Measurements from ENCODE around the gene NT5C3A. TPM values are rescaled to one million over a fixed set of nuclear protein-coding genes. Genes with fewer than 3 reads are reported as not detected.
A peak's percentile ranks its signal among the peaks of the same experiment; 100 is the strongest.

NT5C3A gene
- total and polyA plus RNA-seq, 2 of the 13 experiments (the other 11 are each of a cell fraction or from before 2014, with no cell fraction given), result 16.9 to 34.0 TPM

DNA sequence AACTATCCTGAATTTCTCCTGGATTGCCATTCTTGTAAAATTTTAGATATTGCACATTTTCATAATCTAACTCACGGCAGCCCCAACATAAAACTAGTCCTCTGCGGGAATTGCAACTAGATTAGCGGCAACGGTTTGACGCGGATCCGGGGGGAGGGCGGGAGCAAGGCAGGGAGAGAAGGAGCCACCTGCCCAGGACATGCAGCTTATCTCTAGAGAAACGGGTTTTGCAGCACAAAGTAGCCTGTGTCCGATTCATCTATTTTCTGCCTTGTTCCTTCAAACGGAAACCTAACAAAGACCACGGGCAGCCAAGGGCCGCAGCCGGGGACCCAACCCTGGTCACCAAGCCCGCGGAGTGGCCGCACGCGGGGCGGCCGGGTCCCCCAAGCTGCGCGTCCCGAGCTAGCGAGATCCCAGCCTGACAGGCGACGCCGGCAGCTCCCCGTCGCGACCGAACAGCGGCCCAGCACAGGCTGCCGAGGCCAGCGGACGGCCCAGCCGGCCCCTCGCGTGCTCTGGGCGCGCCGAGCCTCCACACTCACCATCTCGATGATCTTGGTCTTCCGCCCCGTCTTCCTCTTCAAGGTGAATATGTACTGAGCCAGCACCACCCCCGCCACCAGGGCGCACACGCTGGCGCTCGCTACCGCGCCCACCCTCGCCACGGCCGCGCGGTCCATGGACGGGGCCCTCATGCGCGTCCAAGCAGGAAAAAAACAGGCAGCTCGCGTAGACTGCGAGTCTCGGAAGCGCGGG, at the start of gene NT5C3A (continued):
- TF ChIP-seq, protein P1, sequence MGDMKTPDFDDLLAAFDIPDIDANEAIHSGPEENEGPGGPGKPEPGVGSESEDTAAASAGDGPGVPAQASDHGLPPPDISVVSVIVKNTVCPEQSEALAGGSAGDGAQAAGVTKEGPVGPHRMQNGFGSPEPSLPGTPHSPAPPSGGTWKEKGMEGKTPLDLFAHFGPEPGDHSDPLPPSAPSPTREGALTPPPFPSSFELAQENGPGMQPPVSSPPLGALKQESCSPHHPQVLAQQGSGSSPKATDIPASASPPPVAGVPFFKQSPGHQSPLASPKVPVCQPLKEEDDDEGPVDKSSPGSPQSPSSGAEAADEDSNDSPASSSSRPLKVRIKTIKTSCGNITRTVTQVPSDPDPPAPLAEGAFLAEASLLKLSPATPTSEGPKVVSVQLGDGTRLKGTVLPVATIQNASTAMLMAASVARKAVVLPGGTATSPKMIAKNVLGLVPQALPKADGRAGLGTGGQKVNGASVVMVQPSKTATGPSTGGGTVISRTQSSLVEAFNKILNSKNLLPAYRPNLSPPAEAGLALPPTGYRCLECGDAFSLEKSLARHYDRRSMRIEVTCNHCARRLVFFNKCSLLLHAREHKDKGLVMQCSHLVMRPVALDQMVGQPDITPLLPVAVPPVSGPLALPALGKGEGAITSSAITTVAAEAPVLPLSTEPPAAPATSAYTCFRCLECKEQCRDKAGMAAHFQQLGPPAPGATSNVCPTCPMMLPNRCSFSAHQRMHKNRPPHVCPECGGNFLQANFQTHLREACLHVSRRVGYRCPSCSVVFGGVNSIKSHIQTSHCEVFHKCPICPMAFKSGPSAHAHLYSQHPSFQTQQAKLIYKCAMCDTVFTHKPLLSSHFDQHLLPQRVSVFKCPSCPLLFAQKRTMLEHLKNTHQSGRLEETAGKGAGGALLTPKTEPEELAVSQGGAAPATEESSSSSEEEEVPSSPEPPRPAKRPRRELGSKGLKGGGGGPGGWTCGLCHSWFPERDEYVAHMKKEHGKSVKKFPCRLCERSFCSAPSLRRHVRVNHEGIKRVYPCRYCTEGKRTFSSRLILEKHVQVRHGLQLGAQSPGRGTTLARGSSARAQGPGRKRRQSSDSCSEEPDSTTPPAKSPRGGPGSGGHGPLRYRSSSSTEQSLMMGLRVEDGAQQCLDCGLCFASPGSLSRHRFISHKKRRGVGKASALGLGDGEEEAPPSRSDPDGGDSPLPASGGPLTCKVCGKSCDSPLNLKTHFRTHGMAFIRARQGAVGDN (CRISPR knock-in tag; IDR thresholded peaks at IDR 0.05), result peak; percentile 92
- TF ChIP-seq ZNF326 (CRISPR knock-in tag; IDR thresholded peaks at IDR 0.05; ENCODE audit: borderline replicate concordance), result no peak
- TF ChIP-seq MTA1 (CRISPR knock-in tag; IDR thresholded peaks at IDR 0.05; ENCODE audit: borderline replicate concordance), result peak; percentile 62; the same call in 1 of the 2 replicates
- no peak for TF ChIP-seq FOXA1 (IDR thresholded peaks at IDR 0.05)
- no peak for TF ChIP-seq FOXA1 (CRISPR knock-in tag; IDR thresholded peaks at IDR 0.05)
- no peak; the same call in 1 of the 2 replicates for TF ChIP-seq EED (CRISPR knock-in tag; IDR thresholded peaks at IDR 0.05)
- no peak for TF ChIP-seq GABPA (IDR thresholded peaks at IDR 0.05; ENCODE audit: low read depth, low read length)
- no peak for TF ChIP-seq GABPA (CRISPR knock-in tag; IDR thresholded peaks at IDR 0.05; ENCODE audit: low read depth)
- TF ChIP-seq, protein P2, sequence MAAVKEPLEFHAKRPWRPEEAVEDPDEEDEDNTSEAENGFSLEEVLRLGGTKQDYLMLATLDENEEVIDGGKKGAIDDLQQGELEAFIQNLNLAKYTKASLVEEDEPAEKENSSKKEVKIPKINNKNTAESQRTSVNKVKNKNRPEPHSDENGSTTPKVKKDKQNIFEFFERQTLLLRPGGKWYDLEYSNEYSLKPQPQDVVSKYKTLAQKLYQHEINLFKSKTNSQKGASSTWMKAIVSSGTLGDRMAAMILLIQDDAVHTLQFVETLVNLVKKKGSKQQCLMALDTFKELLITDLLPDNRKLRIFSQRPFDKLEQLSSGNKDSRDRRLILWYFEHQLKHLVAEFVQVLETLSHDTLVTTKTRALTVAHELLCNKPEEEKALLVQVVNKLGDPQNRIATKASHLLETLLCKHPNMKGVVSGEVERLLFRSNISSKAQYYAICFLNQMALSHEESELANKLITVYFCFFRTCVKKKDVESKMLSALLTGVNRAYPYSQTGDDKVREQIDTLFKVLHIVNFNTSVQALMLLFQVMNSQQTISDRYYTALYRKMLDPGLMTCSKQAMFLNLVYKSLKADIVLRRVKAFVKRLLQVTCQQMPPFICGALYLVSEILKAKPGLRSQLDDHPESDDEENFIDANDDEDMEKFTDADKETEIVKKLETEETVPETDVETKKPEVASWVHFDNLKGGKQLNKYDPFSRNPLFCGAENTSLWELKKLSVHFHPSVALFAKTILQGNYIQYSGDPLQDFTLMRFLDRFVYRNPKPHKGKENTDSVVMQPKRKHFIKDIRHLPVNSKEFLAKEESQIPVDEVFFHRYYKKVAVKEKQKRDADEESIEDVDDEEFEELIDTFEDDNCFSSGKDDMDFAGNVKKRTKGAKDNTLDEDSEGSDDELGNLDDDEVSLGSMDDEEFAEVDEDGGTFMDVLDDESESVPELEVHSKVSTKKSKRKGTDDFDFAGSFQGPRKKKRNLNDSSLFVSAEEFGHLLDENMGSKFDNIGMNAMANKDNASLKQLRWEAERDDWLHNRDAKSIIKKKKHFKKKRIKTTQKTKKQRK (IDR thresholded peaks at IDR 0.05; ENCODE audit: low read length), result no peak
- TF ChIP-seq, protein P3, sequence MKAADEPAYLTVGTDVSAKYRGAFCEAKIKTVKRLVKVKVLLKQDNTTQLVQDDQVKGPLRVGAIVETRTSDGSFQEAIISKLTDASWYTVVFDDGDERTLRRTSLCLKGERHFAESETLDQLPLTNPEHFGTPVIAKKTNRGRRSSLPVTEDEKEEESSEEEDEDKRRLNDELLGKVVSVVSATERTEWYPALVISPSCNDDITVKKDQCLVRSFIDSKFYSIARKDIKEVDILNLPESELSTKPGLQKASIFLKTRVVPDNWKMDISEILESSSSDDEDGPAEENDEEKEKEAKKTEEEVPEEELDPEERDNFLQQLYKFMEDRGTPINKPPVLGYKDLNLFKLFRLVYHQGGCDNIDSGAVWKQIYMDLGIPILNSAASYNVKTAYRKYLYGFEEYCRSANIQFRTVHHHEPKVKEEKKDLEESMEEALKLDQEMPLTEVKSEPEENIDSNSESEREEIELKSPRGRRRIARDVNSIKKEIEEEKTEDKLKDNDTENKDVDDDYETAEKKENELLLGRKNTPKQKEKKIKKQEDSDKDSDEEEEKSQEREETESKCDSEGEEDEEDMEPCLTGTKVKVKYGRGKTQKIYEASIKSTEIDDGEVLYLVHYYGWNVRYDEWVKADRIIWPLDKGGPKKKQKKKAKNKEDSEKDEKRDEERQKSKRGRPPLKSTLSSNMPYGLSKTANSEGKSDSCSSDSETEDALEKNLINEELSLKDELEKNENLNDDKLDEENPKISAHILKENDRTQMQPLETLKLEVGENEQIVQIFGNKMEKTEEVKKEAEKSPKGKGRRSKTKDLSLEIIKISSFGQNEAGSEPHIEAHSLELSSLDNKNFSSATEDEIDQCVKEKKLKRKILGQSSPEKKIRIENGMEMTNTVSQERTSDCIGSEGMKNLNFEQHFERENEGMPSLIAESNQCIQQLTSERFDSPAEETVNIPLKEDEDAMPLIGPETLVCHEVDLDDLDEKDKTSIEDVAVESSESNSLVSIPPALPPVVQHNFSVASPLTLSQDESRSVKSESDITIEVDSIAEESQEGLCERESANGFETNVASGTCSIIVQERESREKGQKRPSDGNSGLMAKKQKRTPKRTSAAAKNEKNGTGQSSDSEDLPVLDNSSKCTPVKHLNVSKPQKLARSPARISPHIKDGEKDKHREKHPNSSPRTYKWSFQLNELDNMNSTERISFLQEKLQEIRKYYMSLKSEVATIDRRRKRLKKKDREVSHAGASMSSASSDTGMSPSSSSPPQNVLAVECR (CRISPR knock-in tag; IDR thresholded peaks at IDR 0.05; ENCODE audit: borderline replicate concordance), result peak; percentile 83
- TF ChIP-seq HCFC1 (IDR thresholded peaks at IDR 0.05; ENCODE audit: low read depth, low read length), result no peak
- TF ChIP-seq PPARG (CRISPR knock-in tag; conservative IDR thresholded peaks at IDR 0.05), result no peak
- TF ChIP-seq, protein P4, sequence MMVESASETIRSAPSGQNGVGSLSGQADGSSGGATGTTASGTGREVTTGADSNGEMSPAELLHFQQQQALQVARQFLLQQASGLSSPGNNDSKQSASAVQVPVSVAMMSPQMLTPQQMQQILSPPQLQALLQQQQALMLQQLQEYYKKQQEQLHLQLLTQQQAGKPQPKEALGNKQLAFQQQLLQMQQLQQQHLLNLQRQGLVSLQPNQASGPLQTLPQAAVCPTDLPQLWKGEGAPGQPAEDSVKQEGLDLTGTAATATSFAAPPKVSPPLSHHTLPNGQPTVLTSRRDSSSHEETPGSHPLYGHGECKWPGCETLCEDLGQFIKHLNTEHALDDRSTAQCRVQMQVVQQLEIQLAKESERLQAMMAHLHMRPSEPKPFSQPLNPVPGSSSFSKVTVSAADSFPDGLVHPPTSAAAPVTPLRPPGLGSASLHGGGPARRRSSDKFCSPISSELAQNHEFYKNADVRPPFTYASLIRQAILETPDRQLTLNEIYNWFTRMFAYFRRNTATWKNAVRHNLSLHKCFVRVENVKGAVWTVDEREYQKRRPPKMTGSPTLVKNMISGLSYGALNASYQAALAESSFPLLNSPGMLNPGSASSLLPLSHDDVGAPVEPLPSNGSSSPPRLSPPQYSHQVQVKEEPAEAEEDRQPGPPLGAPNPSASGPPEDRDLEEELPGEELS (CRISPR knock-in tag; IDR thresholded peaks at IDR 0.05), result no peak
- no peak; the same call in 1 of the 2 replicates for TF ChIP-seq ZNF224 (CRISPR knock-in tag; IDR thresholded peaks at IDR 0.05)
- TF ChIP-seq ZNF672 (CRISPR knock-in tag; IDR thresholded peaks at IDR 0.05), result no peak
- TF ChIP-seq CCDC6 (CRISPR knock-in tag; IDR thresholded peaks at IDR 0.05), result no peak

All from HepG2 (cell line).